Osteocyte (in vitro differentiated cells): ENCODE data around the gene ANLN. TPM values are rescaled to one million over a fixed set of nuclear protein-coding genes. Genes with fewer than 3 reads are reported as not detected.
A peak's percentile ranks its signal among the peaks of the same experiment; 100 is the strongest.
"Not testable (repeated sequence)": the region's sequence is repeated elsewhere in the genome, so short reads cannot be mapped to it uniquely, and the experiment has no call there.

Experiments
- DNase-seq: peaks from one replicate; pipeline ENCODE4 v3.0.0; 2021; ENCODE audit warnings: mixed read lengths; ENCODE audit not compliant: unreplicated experiment; ENCODE audit errors: extremely low spot score
- H3K27ac Mint-ChIP-seq: one replicate; pipeline ENCODE4 v1.8.0; 2021; ENCODE audit warnings: mild to moderate bottlenecking, mixed read lengths; ENCODE audit not compliant: unreplicated experiment
- H3K27me3 Mint-ChIP-seq: one replicate; pipeline ENCODE4 v1.8.0; 2021; ENCODE audit warnings: mixed read lengths; ENCODE audit not compliant: unreplicated experiment
- H3K36me3 Mint-ChIP-seq: one replicate; pipeline ENCODE4 v1.8.0; 2021; ENCODE audit warnings: mixed read lengths; ENCODE audit not compliant: unreplicated experiment
- H3K4me1 Mint-ChIP-seq: one replicate; pipeline ENCODE4 v1.8.0; 2021; ENCODE audit warnings: mixed read lengths; ENCODE audit not compliant: unreplicated experiment
- H3K4me3 Mint-ChIP-seq: one replicate; pipeline ENCODE4 v1.8.0; 2021; ENCODE audit warnings: mild to moderate bottlenecking, moderate library complexity, mixed read lengths; ENCODE audit not compliant: unreplicated experiment
- H3K9me3 Mint-ChIP-seq: one replicate; pipeline ENCODE4 v1.8.0; 2021; ENCODE audit warnings: mixed read lengths; ENCODE audit not compliant: unreplicated experiment
- total RNA-seq: library from RNA; stranded (reverse); gene quantifications from 2 replicates; pipeline ENCODE4 v1.2.1, GENCODE V29; 2021
- TF ChIP-seq, protein P1 (sequence below): fragments of 200-600 bp; sonication (generic); IDR thresholded peaks from 2 replicates; pipeline ENCODE4 v1.5.0; 2021; ENCODE audit warnings: antibody characterized with exemption, mild to moderate bottlenecking, moderate library complexity

The ANLN gene
- total RNA-seq, 1 donor from 2014 or later, result 37.6 TPM

DNA sequence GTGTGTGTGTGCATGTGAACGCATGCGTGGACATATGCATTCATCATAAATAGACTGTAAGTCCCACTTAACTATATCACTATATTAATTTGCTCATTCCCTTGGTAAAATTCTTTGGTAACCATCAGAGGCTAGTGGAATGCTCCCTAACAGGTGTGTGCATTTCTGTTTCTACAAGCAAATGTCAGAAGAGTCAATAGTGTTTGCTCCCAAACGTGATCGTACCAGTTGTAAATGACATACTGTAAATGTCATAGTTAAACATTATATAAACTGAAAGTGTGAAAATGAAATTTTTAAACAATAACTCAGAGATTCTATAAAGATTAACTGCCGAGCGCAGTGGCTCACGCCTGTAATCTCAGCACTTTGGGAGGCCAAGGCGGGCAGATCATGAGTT, 94.6 kb downstream of the ANLN start:
- TF ChIP-seq, protein P1, sequence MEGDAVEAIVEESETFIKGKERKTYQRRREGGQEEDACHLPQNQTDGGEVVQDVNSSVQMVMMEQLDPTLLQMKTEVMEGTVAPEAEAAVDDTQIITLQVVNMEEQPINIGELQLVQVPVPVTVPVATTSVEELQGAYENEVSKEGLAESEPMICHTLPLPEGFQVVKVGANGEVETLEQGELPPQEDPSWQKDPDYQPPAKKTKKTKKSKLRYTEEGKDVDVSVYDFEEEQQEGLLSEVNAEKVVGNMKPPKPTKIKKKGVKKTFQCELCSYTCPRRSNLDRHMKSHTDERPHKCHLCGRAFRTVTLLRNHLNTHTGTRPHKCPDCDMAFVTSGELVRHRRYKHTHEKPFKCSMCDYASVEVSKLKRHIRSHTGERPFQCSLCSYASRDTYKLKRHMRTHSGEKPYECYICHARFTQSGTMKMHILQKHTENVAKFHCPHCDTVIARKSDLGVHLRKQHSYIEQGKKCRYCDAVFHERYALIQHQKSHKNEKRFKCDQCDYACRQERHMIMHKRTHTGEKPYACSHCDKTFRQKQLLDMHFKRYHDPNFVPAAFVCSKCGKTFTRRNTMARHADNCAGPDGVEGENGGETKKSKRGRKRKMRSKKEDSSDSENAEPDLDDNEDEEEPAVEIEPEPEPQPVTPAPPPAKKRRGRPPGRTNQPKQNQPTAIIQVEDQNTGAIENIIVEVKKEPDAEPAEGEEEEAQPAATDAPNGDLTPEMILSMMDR, result no peak
- no peak overlapping the region for H3K4me3 Mint-ChIP-seq

GRCh38 chr7:36486336-36486735, 96.7 kb downstream of the ANLN start:
- no peak overlapping the region for H3K27ac Mint-ChIP-seq
- no peak for DNase-seq
- TF ChIP-seq, protein P1, result no peak
- no peak overlapping the region for H3K4me3 Mint-ChIP-seq
- H3K4me1 Mint-ChIP-seq, result peaks cover 2% of the 10 kb centered on the region
- peaks cover 2% of the 10 kb centered on the region for H3K9me3 Mint-ChIP-seq
- peaks cover 32% of the 10 kb centered on the region for H3K27me3 Mint-ChIP-seq
- H3K36me3 Mint-ChIP-seq, result no peaks in the 10 kb centered on the region

More for the DNA sequence above, 94.6 kb downstream of the ANLN start:
- Mint-ChIP-seq H3K9me3 (peaks cover 22% of the 10 kb centered on the region), H3K27me3 (peaks cover 37% of the 10 kb centered on the region), H3K36me3 (no peaks in the 10 kb centered on the region), H3K4me1 (no peaks in the 10 kb centered on the region), H3K27ac (no peak overlapping the region)
- DNase-seq, result no peak

- DNase-seq, result no peak
- H3K4me3 Mint-ChIP-seq, result no peak overlapping the region
Observed at GRCh38 chr7:36487756-36488336, 98.2 kb downstream of the ANLN start.

DNA sequence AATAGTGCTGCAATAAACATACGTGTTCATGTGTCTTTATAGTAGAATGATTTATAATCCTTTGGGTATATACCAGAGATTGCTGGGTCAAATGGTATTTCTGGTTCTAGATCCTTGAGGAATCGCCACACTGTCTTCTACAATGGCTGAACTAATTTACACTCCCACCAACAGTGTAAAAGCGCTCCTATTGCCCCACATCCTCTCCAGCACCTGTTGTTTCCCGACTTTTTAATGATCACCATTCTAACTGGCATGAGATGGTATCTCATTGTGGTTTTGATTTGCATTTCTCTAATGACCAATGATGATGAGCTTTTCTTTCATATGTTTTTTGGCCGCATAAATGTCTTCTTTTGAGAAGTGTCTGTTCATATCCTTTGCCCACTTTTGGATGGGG, 99.0 kb downstream of the ANLN start:
- DNase-seq, H3K27ac Mint-ChIP-seq, H3K4me3 Mint-ChIP-seq, H3K4me1 Mint-ChIP-seq, H3K36me3 Mint-ChIP-seq, H3K9me3 Mint-ChIP-seq: not testable (repeated sequence)
- H3K27me3 Mint-ChIP-seq, result peaks cover 40% of the 10 kb centered on the region

More at GRCh38 chr7:36487756-36488336, 98.2 kb downstream of the ANLN start:
- H3K27me3 Mint-ChIP-seq, result peaks cover 38% of the 10 kb centered on the region
- peaks cover 2% of the 10 kb centered on the region for H3K4me1 Mint-ChIP-seq
- TF ChIP-seq, protein P1, result peak; percentile 89
- no peak overlapping the region for H3K27ac Mint-ChIP-seq
- H3K9me3 Mint-ChIP-seq, result no peaks in the 10 kb centered on the region
- no peaks in the 10 kb centered on the region for H3K36me3 Mint-ChIP-seq

- TF ChIP-seq, protein P1, result no peak
- Mint-ChIP-seq H3K9me3 (no peaks in the 10 kb centered on the region), H3K4me1 (peaks cover 2% of the 10 kb centered on the region), H3K27me3 (peaks cover 36% of the 10 kb centered on the region), H3K4me3 (no peak overlapping the region), H3K27ac (no peak overlapping the region), H3K36me3 (no peaks in the 10 kb centered on the region)
- peak; percentile 23 for DNase-seq
Observed at GRCh38 chr7:36490419-36490830, 100.8 kb downstream of the ANLN start.

DNA sequence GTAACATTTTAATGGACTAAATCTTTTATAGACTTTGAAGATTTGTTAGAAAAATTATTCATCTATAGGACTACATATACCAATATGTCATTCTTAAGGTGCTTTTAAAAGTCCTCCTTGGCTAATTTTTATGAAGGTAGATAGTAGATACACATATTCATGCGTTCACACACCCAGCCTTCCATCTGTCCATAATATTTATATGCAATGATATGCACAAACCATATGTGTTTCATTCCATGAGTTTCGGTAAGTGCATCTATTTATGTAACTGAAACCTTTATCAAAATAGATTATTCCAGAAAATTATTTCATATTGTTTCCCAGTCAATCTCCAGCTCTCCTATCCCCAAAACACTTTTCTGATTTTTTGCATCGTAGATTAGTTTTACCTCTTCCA, 101.7 kb downstream of the ANLN start:
- no peaks in the 10 kb centered on the region for H3K36me3 Mint-ChIP-seq
- peaks cover 2% of the 10 kb centered on the region for H3K4me1 Mint-ChIP-seq
- no peaks in the 10 kb centered on the region for H3K9me3 Mint-ChIP-seq

More for the DNA sequence above, 101.7 kb downstream of the ANLN start:
- DNase-seq, result no peak
- Mint-ChIP-seq H3K27me3 (peaks cover 32% of the 10 kb centered on the region), H3K4me3 (no peak overlapping the region), H3K27ac (no peak overlapping the region)
- TF ChIP-seq, protein P1, result no peak
